Left cardiac atrium (tissue), 4 donors: Measurements from ENCODE around the gene GPC3. TPM values are rescaled to one million over a fixed set of nuclear protein-coding genes. Genes with fewer than 3 reads are reported as not detected.
"Not testable (repeated sequence)": the region's sequence is repeated elsewhere in the genome, so short reads cannot be mapped to it uniquely, and the experiment has no call there.

Source experiments
- ATAC-seq, 2 donors: fragments of 200-7000 bp; cut with Tn5 transposase; one replicate each; pipeline ENCODE4 v1.9.1; 2020; ENCODE audit warnings: mild to moderate bottlenecking in 2 of 2, moderate library complexity in 2 of 2
- DNase-seq: peaks from one replicate; pipeline ENCODE4 v3.0.0-alpha.2; 2020
- intact Hi-C, 2 donors: fragments of 100-400 bp; cut with DNase I; formaldehyde crosslinking; loops; one replicate each; pipeline versions ENCODE4 v1.14.1 to v1.15.1; 2022 to 2023
- long read RNA-seq: library from polyadenylated mRNA; unstranded; transcript quantifications from one replicate; pipeline ENCODE4 v2.0.0, GENCODE V29; 2021
- total RNA-seq, 2 donors: library from RNA; stranded (reverse); fragmentation: NEBNext Ultra II Directional; extraction: Animal tissue kit (Norgen Biotek cat#: 25700); gene quantifications; one replicate each; pipeline ENCODE4 v1.2.1, GENCODE V29; 2021
- donor health status: DM: no; HTN: yes; CAD: no.
- donor health status: DM: no; HTN: yes; CAD: no; lungs with severe emphysema.
- donor health status: DM: yes; HTN: yes; CAD: no.
- donor health status: Dilated cardiomyopathy.

Gene GPC3
- 10 to 100 TPM in 1 of 2 donors, 1 to 10 TPM in 1; 8.3 to 15.0 TPM for total RNA-seq
- long read RNA-seq, transcript GPC3-201 (8 exons, 2,568 nt), result major isoform, 21 of 21 reads
- long read RNA-seq, partial matches to known transcripts, result 0 of 21 reads
- long read RNA-seq, other reads (novel, unspliced or antisense), result 0 of 21 reads

DNA sequence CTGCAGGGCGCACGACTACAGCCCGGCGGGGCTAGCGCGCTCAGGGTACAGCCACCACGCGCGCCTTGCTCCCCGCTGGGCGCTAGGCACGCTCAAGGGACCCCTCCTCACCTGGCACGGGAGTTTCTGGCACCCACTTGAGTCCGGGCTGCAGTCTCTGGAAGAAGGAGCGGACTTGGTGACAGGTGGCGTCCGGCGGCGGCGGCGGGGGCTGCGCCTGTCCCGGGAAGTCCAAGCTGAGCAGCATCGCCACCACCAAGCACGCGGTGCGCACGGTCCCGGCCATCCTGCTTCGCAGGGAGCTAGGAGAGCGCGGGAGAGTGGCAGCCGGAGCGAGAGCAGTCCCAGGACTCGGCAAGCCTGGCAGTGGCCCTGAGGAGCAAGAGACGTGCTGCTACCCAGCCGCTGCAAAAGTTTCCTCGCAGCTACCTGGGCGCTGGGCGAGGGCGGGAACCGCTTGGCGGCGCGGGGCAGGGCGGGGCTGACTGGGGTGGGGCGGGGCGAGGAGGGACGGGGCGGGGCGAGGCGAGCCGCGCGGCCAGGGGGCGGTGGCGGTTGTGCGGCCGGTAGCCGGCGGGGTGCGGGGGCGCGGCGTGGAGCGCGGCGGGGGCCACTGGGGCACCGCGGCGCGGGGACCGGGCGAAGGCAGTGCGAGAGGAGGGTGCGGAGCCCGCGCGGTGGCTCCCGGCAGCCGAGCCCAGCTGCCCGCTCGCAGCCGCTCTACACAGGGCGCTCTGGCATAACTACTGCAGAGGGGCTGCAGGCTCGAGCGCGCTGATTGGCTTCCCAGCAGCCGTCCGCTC lies at the start of gene GPC3:
Gene GPC3 (minus strand): TSS at position 431 of the 803 bp plus-strand sequence.
- ATAC-seq (peak; percentile 86 to 91), DNase-seq (peak; percentile 48)
- intact Hi-C loops, result no loop called here

DNA sequence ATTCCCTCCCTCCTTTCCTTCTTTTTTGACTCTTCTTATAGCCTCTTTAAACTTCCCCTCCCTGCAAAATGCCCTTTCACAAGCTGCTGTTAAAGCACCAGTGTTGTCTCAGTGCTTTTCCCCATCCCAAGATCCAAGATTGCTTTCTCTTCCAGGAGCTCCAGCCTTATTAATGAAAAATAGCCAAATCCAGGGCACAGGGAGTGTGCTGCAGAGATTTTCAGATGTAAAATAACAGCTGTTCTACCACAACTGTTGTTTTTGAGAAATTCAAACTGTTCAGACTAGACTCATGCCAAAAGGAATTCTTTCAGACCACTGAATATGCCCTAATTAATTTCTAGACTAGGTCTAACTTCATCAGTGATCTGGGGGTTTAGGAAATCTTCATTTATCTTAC lies 47.0 kb upstream of the GPC3 start:
- intact Hi-C loops, result no loop called here
- ATAC-seq (no peak), DNase-seq (no peak)

DNA sequence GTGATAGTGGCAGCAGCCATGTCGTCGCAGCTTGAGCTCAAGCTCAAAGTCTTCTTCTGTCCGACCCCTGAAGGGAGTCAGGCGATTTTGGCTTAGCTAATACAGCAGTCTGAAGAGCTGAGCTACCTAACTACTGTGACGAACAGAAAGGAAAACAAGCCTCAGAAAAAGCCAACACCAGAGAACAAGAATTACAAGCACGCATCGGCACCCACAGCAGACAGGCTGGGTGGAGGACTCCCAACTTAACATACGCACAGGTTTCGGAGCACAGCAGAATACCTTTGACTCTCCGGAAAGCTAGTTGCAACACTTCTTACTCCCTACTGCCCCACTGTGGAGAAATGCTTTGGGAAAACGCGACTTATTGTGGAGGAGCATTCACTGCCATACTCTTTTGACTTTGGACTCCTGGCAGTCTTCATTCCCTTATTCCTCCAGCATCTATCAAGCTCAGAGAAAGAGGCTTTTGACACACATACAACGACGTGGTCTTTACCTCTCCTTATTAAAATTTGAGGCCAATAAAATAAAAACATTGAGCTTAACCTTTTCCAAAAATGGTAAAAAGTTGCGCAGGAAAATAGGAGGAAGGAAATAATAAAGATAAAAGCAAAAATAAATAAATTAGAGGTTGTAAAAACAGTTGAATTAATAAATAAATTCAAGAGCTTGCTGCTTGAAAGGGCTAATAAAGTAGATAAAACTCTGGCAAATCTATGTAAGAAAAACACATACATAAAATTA lies 41.3 kb upstream of the GPC3 start:
- ATAC-seq (peak; percentile 41 to 60), DNase-seq (no peak)
- intact Hi-C loops, result loop anchor here in 1 of 2 donors (2.0 kb wide), 1 partner anchor 234 kb away; no protein-coding TSS in a partner anchor

DNA sequence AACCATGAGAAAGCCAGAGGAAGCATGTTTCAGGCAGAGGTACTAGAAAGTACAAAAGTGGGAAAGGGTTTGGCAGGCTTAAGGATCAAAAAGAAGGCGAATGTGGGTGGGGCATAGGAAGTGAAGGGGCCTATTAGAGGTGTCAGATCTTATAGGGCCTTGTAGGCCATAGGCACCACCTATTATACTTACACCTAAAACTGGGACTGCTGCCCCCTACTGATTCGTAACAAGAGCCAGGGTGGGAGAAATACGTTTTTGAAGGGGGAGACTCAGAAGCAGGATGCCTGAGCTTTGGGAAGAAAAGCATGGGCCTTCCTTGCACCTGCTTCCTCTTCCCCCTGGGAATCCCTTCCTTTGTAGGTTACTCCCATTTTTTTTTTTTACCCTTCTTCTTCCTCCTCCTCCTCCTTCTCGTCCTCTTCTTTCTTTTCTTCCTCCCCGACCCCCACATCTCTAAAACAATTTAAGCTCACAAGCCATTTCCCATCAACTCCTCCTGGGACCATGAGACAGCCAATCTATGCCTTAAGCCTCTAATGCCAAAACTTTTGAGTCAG lies 40.7 kb upstream of the GPC3 start:
- ATAC-seq, result no peak
- no peak for DNase-seq
- intact Hi-C loops, result loop anchor here in 1 of 2 donors (2.0 kb wide), 1 partner anchor 233 kb away; no protein-coding TSS in a partner anchor

DNA sequence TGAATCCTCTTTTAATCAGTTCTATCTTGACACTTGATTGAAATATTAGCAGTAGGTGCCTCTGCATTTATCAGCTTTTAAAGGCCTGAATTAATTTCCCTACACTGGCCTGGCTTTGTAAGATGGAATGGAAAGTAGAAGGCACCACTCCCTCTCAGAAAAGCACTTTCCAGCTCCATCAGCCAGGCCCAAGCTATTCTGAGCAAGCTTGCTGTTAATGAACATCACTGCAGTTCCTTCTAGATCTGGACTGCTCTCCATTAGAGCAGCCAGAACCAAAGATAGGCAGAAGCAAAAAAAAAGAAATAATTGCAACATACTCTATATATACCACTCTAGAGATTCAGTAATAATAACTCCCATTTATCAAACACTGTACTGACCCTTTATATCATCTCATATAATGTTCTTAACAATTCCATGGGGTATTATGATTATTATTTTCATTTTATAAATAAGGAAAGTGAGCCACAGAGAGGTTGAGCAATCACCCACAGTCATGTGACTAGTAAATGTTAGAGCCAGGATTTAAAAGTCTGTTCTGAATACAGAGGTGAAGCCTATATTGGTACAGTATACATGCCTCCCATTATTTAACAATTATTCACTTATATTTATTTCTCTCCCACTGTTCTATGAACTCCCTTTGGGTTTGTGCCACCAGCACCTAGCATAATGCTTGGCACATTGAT lies 39.4 kb upstream of the GPC3 start:
- no peak for DNase-seq
- no peak for ATAC-seq
- intact Hi-C loops, result no loop called here

DNA sequence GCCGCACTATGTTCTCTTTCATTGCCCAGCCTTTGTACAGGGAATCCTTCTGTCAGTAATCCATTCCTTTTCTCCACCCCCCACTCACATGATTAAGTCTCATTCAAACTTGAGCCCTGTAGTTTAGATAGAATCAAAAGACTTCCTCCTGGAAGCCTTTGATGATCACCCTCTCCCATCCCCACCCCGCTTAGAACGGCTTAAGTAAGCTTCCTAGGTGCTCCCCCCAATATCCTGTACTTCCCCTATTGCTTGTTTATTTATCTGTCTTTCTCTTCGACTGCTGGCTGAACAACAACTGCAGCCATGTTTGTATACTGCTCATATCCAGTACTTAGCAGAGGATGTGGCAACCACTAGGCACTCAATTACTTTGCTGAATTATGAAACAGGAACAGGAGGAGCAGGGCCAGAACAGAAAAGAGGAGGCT lies 38.5 kb upstream of the GPC3 start:
- intact Hi-C loops, result no loop called here

DNA sequence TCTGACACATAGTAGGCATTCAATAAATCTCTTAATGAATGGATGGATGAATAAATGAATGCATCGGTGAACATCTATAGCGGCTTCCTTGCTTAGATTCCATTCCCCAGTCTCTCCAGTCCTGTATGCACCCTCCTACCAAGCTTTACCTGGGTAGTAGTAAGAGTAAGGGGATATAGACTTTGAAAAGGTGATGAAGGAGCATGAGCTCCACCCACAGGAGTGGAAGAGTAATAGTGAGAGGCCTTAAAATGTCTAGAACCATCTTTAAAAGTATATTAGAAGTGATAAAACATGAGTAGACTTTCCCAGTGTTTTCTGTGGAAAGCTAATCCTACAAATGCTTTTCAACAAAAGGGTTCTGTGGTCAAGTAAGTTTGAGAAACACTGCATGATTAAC lies 35.5 kb upstream of the GPC3 start:
- DNase-seq (no peak), ATAC-seq (no peak)
- intact Hi-C loops, result no loop called here

More for the DNA sequence above, 38.5 kb upstream of the GPC3 start:
- ATAC-seq (no peak), DNase-seq (no peak)

DNA sequence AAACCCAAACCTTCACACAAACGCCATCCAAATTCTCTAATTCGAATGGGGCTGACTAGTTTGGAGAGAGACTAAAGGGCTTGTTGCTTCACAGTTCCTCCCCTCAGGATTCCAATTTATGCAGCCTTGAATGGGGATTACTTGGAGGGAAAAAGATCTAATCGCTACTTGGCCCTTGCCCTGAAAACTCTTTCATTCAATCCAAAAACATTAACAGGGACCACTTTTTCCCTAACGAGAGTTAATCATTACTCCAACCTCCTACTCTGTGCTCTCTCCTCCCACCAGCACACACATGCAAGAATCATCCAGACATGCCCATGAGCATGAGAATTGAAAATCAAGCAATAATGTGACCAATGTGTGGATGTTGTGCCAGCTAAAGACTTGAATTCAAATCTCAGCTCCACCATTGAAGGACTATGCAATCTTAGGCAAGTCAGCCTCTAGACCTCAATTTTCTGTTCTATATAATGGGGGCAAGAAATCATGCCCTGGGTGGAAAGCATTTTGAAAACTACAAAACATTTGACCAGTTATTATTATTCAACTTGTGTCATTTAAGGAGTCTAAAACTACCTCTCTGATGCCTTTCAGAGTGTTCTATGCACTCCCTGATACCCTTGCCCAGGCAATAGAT lies 34.3 kb upstream of the GPC3 start:
- DNase-seq, result no peak
- intact Hi-C loops, result no loop called here
- no peak for ATAC-seq

DNA sequence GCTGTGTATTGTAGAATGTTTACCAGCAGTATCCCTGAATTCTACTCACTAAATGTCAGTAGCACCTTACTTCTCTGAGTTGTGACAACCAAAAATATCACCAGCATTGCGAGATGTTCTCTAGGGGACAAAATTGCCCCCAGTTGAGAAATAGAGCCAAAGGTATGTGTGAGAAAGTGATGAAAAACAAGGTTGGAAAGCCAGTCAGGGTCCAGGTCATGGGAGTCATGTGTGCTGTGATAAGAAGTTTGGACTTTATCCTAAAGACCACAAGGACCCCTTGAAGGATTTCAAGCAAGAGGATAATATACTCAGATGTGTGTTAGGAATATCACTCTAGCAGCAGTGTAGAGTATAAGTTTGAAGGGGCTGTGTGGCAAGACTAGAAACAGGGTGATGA lies 30.9 kb upstream of the GPC3 start:
- ATAC-seq, intact Hi-C loops: not testable (repeated sequence)

DNA sequence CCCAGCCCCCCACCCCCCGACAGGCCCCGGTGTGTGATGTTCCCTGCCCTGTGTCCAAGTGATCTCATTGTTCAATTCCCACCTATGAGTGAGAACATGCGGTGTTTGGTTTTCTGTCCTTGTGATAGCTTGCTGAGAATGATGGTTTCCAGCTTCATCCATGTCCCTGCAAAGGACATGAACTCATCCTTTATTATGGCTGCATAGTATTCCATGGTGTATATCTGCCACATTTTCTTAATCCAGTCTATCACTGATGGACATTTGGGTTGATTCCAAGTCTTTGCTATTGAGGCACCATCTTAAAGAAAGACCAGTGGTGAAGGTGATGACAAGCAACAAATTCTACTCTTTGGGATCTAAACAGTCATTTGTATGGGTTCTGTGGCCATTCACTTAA lies 30.1 kb upstream of the GPC3 start:
- intact Hi-C loops, ATAC-seq, DNase-seq: not testable (repeated sequence)

More for the DNA sequence above, 30.9 kb upstream of the GPC3 start:
- not testable (repeated sequence) for DNase-seq

DNA sequence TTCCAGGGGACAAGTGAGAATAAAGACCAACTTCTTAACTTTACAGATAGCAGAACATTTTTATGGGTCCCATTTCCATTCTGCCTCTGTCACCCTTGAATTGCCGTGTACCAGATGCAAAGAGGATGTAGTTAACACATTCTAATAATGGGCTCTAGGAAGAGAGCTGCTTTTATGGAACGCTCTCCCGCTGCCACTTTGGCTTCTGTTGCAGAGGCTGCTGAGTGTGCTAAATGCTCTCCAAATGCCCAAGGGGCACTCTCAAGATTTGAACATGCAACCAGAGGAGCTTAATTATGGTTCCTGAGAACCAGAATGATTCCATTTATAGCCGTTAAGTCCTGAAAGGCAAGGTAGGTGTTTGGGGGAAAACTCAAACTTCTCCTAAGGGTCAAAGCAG lies 28.1 kb upstream of the GPC3 start:
- no peak for DNase-seq
- intact Hi-C loops, result no loop called here
- ATAC-seq, result no peak

DNA sequence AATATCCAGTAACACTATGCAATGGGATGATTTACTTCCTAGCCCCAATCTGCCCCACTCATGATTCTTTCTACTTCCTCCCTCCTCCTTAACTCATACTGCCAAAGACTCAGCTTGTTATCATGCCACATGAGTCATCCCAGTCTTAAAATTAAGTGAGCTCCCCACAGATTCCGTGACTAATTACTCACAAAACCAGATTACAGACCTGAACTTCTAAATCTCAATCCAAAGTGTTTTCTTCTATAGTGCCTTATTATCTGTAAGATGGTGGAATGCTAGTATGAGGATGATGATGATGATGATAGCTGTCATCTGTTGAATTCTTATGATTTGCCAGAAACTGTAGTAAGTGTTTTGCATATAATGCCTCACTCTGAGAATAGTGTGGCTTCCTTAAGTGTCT lies 27.7 kb upstream of the GPC3 start:
- peak in 1 of 2 donors; percentile 87 for ATAC-seq

DNA sequence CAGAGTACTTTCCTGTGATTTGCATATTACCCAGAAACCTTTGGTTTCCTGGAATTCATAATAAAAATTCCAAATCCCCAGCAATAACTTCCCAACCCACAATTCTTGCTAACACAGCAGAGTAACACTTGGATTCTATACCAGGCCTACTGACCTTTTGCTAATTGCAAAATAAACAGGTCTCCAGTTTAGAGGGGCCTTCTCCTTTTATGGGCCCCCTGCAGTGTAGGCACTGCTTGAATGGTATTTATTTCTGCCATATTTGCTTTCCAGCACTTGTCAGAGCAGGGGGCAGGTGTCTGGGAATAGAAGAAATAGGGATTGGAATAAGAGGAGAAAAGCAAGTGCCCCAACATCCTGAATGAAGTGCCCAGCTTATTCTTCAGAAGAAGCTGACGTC lies 25.3 kb upstream of the GPC3 start:
- intact Hi-C loops, result no loop called here

More for the DNA sequence above, 27.7 kb upstream of the GPC3 start:
- DNase-seq, result no peak
- intact Hi-C loops, result no loop called here

DNA sequence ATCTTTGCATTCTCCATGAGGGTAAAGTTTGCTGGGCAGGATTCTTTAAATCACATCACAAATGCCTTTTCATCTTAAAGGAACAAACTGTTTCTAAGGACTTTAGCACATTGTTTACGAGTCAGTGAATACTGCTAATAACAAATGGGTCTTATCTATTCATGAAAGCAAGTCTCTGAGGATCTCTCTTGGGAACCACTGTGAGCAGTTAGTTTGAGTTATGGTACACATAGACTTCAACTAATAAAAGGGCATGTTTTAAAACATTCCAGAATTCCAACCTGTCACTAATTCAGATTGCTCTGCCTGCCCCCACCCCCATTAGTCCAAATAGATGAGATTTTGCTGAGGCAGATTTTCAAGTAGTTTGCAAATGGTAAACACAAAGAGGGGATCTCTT lies 22.3 kb upstream of the GPC3 start:
- intact Hi-C loops, result no loop called here
- DNase-seq (no peak), ATAC-seq (no peak)

More for the DNA sequence above, 25.3 kb upstream of the GPC3 start:
- DNase-seq (no peak), ATAC-seq (no peak)

DNA sequence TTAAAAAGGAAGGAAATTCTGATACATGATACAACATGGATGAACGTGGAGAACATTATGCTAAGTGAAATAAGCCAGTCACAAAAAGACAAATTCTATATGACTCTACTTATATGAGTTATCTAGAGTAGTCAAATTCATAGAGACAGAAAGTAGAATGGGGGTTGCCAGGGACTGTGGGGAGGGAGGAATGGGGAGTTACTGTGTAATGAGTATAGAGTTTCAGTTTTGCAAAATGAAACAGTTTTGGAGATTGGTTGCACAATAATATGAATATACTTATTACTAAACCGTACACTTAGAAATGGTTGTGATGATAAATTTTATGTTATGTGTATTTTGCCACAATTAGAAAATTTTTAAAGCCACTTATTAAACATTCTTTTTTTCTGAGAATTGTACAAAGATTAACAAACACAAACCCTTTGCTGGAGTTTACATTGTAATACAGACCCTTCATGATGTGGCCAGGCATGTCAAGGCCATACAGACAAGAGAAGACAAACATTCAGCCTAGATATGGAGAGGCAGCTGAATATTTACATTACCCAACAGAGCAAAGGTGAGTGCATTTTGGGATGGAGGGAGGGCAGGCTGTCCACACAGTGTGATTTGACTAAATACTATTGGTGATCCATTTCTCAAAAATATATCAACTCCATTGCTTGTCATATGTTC lies 21.2 kb upstream of the GPC3 start:
- DNase-seq (no peak), ATAC-seq (no peak)
- intact Hi-C loops, result no loop called here

DNA sequence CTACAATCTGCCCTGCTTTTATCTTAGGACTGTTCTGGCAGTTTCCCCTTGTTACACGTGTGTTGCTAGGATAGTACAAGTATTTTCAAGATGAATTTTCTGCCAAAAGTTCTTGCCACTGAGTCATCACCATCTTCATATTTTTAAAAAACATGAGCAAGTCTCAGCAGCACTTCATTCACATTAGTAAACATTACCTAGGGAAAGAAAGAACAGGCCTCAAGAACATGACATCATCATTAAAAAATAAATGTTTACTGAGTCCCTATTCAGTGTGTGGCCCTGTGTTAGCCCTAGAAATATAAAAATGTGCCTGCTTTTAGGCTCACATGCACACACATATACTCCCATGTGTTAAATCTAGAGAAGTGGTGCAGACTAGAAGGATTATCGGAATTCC lies 18.7 kb upstream of the GPC3 start:
- DNase-seq (no peak), ATAC-seq (peak in 1 of 2 donors; percentile 84)
- intact Hi-C loops, result no loop called here

DNA sequence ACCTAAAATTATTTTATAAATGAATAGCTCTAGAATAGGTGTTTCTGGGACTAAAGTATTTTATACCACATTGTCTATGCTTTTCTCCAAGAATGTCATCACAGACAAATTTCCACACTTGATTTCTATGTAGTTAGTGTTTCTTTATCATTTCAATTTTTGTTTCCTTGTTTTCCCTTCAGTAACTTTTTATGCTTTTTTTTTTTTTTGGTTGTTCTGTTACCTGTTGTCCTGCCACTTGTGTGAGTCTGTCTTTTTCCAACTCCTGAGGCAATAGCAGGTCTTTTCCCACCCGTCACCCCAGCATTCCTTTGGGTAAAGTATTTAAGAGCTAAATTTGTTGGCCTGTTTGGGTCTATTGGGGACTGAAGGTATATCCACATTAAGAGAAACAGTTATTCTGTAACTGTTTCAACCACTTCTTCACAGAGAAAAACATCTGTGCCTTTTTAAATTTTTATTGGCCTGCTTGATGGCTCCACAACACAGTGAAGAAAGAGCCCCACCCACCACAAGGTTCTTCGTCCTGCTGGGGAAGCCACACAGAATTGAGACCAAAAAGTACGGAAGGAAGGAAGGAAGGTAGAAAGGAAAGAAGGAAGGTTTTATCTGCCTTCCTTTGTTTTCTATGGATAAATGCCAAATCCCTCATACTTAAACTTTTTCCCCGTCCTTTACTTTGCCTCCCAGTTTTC lies 17.7 kb upstream of the GPC3 start:
- ATAC-seq (no peak), DNase-seq (no peak)
- intact Hi-C loops, result no loop called here
